ENCODE results near the gene TSPAN8. TPM values are rescaled to one million over a fixed set of nuclear protein-coding genes. Genes with fewer than 3 reads are reported as not detected.

The TSPAN8 gene
- total RNA-seq, 1 experiment from 2014 or later: not detected

- TF ChIP-seq CTCF (IDR thresholded peaks at IDR 0.05; ENCODE audit: unreplicated experiment): no peak
- no peak overlapping the region for H3K4me3 Mint-ChIP-seq (ENCODE audit: unreplicated experiment)
- DNase-seq (ENCODE audit: unreplicated experiment): peak; percentile 56
- BruUV-seq (replicated peaks): no TSS peak
- ChIA-PET CTCF (no interaction called here), POLR2A (no interaction called here)
- H3K36me3 Mint-ChIP-seq (ENCODE audit: insufficient read depth, unreplicated experiment): no peaks in the 10 kb centered on the region
- no peak overlapping the region for H3K27ac Mint-ChIP-seq (ENCODE audit: low read depth, unreplicated experiment)
- peaks cover 13% of the 10 kb centered on the region for H3K4me1 Mint-ChIP-seq (ENCODE audit: insufficient read depth, unreplicated experiment)
- no peaks in the 10 kb centered on the region for H3K27me3 Mint-ChIP-seq (ENCODE audit: insufficient read depth, unreplicated experiment)
- H3K9me3 Mint-ChIP-seq (ENCODE audit: unreplicated experiment): no peaks in the 10 kb centered on the region
- intact Hi-C loops (cut with micrococcal nuclease): no loop called here
Measured at GRCh38 chr12:71160585-71160984, 2.8 kb upstream of the TSPAN8 start.

- H3K27ac Mint-ChIP-seq (ENCODE audit: low read depth, unreplicated experiment): no peak overlapping the region
- intact Hi-C loops (cut with micrococcal nuclease): no loop called here
Measured at GRCh38 chr12:71159878-71160277, 2.1 kb upstream of the TSPAN8 start.

DNA sequence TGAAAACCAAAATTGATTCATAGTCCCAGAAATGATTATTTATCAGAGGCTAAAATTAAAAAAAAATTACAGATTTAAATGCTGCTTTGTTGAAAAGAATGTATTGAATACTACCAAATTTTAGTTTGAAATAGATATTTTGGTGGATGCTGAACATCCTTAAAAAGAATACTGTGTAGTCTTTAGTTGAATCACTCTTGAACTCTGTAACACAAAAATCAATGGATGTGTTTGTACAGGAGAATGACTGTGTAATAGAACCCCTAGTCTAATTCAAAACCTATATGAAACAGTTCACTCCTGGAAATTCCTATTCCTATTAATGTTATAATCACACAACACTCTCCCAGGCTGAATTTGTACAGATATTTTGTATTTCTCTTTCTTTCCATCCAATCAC is 1.5 kb upstream of the TSPAN8 start:
- no peaks in the 10 kb centered on the region for H3K27me3 Mint-ChIP-seq (ENCODE audit: insufficient read depth, unreplicated experiment)

More at GRCh38 chr12:71159878-71160277, 2.1 kb upstream of the TSPAN8 start:
- TF ChIP-seq CTCF (IDR thresholded peaks at IDR 0.05; ENCODE audit: unreplicated experiment): no peak
- Mint-ChIP-seq H3K4me1 (ENCODE audit: insufficient read depth, unreplicated experiment) (peaks cover 13% of the 10 kb centered on the region), H3K27me3 (ENCODE audit: insufficient read depth, unreplicated experiment) (no peaks in the 10 kb centered on the region), H3K36me3 (ENCODE audit: insufficient read depth, unreplicated experiment) (no peaks in the 10 kb centered on the region), H3K4me3 (ENCODE audit: unreplicated experiment) (no peak overlapping the region), H3K9me3 (ENCODE audit: unreplicated experiment) (no peaks in the 10 kb centered on the region)
- no TSS peak for BruUV-seq (replicated peaks)
- POLR2A ChIA-PET: interaction anchor here (0.5 kb wide), 1 partner anchor 17 kb away, joined by 3 read pairs; no protein-coding TSS in a partner anchor
- DNase-seq (ENCODE audit: unreplicated experiment): no peak
- CTCF ChIA-PET: interaction anchor here (0.6 kb wide), 1 partner anchor 22 kb away, joined by 3 read pairs; no protein-coding TSS in a partner anchor

GRCh38 chr12:71158361-71158882 is 623 bp upstream of the TSPAN8 start:
- no peak for TF ChIP-seq CTCF (IDR thresholded peaks at IDR 0.05; ENCODE audit: unreplicated experiment)
- Mint-ChIP-seq H3K27me3 (ENCODE audit: insufficient read depth, unreplicated experiment) (no peaks in the 10 kb centered on the region), H3K4me3 (ENCODE audit: unreplicated experiment) (no peak overlapping the region), H3K27ac (ENCODE audit: low read depth, unreplicated experiment) (no peak overlapping the region), H3K9me3 (ENCODE audit: unreplicated experiment) (no peaks in the 10 kb centered on the region), H3K36me3 (ENCODE audit: insufficient read depth, unreplicated experiment) (no peaks in the 10 kb centered on the region), H3K4me1 (ENCODE audit: insufficient read depth, unreplicated experiment) (peaks cover 13% of the 10 kb centered on the region)
- no peak for DNase-seq (ENCODE audit: unreplicated experiment)
- BruUV-seq (replicated peaks): no TSS peak
- ChIA-PET POLR2A (interaction anchor here (0.7 kb wide), 1 partner anchor 22 kb away, joined by 4 read pairs; no protein-coding TSS in a partner anchor), CTCF (interaction anchor here (0.5 kb wide), 1 partner anchor 138 kb away, joined by 3 read pairs; no protein-coding TSS in a partner anchor)
- intact Hi-C loops (cut with micrococcal nuclease): no loop called here

More for the DNA sequence above, 1.5 kb upstream of the TSPAN8 start:
- TF ChIP-seq CTCF (IDR thresholded peaks at IDR 0.05; ENCODE audit: unreplicated experiment): no peak
- Mint-ChIP-seq H3K36me3 (ENCODE audit: insufficient read depth, unreplicated experiment) (no peaks in the 10 kb centered on the region), H3K27ac (ENCODE audit: low read depth, unreplicated experiment) (no peak overlapping the region), H3K4me3 (ENCODE audit: unreplicated experiment) (no peak overlapping the region), H3K9me3 (ENCODE audit: unreplicated experiment) (no peaks in the 10 kb centered on the region), H3K4me1 (ENCODE audit: insufficient read depth, unreplicated experiment) (peaks cover 13% of the 10 kb centered on the region)
- intact Hi-C loops (cut with micrococcal nuclease): no loop called here
- POLR2A ChIA-PET: no interaction called here
- DNase-seq (ENCODE audit: unreplicated experiment): no peak
- no TSS peak for BruUV-seq (replicated peaks)
- CTCF ChIA-PET: interaction anchor here (0.6 kb wide), 1 partner anchor 21 kb away, joined by 3 read pairs; no protein-coding TSS in a partner anchor
